GM19467 (cell line): Measurements from ENCODE around the gene SORCS1.

Experiments used
- ATAC-seq: cut with Tn5 transposase; IDR thresholded peaks from one replicate; pipeline ENCODE4 v1.9.1; 2021; ENCODE audit warnings: mild to moderate bottlenecking, moderate library complexity; ENCODE audit not compliant: unreplicated experiment

Gene SORCS1

GRCh38 chr10:107104026-107104652 is 60.4 kb downstream of the SORCS1 start:
- ATAC-seq, result no peak

DNA sequence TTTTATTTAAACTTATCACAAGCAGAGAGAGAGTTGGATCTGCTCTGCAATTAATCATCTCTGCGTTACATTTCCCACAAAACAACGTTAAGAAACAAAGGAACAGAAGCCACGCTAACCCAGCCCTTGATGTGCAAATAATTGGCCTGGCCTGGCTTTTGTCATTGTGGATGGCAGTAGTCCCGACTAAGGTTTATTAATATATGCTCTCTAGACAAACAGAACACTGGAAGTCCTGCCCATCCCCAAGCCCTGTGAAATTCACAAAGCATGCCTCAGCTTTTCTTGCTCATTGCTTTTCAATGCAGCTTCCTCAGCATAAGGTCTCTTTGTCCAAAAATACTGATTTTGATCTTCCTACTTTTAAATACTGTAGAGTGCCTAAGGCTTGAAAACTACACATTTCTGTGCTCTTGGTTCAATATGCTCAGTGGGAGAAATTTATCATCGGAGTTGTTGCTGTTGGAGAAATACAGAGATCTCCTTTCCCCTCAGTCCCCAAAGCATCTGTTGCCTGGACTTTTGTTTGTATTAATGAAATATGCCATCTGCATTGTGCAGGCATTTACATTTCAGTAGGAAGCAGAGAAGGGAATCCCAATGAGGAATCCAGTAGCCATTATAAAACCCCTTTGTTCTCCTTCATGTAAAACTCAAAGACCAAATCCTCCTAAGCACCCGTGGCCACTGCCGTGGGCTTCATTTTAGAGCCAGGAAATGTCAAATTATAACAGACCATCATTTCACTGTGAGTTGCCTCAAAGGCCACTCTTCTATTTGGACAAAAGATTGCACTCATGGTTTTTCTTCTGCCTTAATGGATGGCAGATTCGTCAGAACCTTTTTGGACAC is 61.1 kb downstream of the SORCS1 start:
- ATAC-seq, result no peak

DNA sequence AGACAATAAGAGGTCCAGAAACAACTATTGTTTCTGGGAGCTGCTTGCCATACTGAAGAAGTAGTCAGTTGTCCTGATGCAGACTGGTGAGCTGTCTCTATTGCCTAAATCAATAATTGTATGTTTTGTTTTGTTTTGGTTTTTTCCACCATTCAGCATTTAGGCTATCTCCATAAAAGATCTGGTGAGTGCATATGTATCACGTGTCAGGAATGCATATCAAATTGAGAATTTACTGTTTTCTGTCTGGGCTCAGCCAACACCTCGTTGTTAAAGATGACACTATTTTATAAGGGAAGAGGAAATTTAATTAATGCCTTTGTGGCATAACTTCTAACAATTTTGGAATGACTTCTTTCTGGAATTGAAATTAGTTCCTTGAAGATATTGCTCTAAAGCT is 66.2 kb downstream of the SORCS1 start:
- ATAC-seq, result no peak

- ATAC-seq, result no peak
These were observed 69.5 kb downstream of the SORCS1 start for GRCh38 chr10:107094824-107095522.

DNA sequence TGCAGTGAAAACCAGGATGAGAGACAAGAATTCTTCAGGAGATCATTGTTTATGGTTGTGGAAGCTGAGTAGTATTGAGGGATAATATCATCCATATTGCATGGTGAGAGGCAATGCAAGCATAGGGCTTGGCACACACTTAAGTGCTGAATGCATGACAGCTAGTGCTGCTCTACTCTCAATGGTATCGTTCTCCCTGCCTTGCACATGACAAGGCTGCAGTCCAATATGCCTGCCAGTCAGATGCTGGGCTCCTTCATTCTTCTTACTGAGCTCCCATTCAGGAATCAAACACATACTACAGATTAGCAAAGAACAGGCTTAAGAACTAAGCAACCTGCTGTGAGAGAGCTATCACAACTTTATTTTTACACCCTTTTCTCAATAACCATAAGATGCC is 72.2 kb downstream of the SORCS1 start:
- no peak for ATAC-seq

GRCh38 chr10:107091126-107091525 is 73.4 kb downstream of the SORCS1 start:
- no peak for ATAC-seq

- ATAC-seq, result no peak
These were observed 78.6 kb downstream of the SORCS1 start for GRCh38 chr10:107085665-107086525.

DNA sequence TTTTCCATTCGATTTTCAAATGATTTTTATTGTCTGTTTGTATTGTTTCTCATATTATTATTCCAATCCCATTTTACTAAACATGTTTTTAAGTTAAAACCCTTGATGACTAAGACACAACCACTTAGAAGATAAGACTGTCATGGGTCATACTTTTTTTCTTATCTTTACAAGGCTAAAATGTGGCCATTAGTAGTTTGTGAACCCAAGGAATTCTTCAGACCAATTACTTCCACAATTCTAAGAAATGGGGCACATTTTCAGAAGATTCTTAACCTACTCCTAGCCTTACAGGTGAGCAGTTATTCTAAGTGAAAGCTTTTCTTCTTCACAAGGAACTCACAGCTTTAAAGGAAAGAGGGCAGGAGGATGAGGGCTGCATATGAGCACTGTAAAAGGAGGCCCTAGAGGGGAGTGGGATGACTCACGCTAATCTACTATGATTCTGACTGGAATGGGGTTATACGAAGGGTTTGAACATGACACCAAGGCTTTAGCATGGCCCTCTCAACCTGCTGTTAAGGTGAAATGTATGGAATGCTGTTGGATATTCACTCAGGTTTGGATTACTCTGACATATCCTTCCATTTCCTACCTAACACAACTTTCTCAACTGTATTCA is 81.0 kb downstream of the SORCS1 start:
- ATAC-seq, result no peak

GRCh38 chr10:107081644-107082043 is 82.9 kb downstream of the SORCS1 start:
- ATAC-seq, result no peak

- ATAC-seq, result no peak
These were observed 89.4 kb downstream of the SORCS1 start for GRCh38 chr10:107075117-107075516.

DNA sequence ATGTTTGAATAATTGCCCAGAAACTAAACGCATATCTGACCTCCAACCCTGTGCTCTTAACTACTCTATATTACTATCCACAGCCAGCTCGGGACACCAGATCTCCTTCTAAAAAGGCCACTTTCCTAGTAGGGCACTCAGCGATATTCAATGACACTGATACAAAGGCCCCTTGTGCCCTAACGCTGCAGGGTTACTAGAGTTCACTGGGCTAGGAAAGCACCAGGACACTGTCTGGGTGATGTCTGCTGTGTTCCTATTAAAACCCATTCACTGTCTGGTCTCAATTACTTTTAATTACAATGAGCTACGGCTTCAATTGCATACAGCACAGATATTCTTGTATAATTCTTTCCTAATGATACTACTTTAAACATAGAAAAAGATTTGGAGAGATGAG is 91.7 kb downstream of the SORCS1 start:
- no peak for ATAC-seq

- ATAC-seq, result no peak
These were observed 92.5 kb downstream of the SORCS1 start for GRCh38 chr10:107072028-107072427.

DNA sequence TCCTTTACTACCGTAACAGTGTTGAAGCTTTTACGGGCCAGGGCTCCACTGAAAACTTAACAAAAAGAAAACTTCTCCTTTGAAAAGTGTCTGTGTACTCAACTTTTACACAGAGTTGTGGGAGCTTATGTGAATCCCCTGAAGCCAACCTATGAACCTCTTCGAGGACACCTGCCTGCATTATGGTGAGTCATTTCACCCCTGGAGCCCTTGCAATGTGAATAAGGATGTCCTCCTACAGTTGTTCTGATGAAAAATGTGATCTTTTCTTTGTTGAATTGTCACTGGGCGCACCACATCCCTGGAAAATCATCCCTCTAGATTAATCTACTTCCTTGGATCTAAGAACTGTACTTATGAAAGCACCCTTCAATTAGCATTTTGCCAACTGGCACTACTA is 93.2 kb downstream of the SORCS1 start:
- ATAC-seq, result no peak

DNA sequence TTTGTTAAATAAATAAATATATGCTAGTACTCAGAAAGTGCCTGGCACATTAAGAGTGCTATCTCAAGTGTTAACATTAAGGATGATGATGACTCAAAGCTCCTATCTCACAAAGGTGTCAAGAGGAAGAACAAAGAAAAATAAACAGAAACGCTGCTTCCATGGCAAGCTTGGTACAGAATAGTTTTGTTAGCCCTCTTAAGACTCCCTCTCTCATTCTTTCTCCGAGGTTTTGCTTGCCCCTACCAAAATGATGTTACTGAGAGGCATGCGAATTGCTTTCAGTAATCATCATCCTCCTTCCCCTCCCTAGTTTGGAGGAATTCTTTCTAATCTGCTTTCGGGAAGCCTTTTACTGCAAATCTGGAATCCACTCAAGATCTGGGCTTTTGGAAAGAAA is 96.7 kb downstream of the SORCS1 start:
- ATAC-seq, result no peak

- ATAC-seq, result no peak
These were observed 100.4 kb downstream of the SORCS1 start for GRCh38 chr10:107064075-107064474.

- ATAC-seq, result no peak
These were observed 104.6 kb downstream of the SORCS1 start for GRCh38 chr10:107059872-107060271.

DNA sequence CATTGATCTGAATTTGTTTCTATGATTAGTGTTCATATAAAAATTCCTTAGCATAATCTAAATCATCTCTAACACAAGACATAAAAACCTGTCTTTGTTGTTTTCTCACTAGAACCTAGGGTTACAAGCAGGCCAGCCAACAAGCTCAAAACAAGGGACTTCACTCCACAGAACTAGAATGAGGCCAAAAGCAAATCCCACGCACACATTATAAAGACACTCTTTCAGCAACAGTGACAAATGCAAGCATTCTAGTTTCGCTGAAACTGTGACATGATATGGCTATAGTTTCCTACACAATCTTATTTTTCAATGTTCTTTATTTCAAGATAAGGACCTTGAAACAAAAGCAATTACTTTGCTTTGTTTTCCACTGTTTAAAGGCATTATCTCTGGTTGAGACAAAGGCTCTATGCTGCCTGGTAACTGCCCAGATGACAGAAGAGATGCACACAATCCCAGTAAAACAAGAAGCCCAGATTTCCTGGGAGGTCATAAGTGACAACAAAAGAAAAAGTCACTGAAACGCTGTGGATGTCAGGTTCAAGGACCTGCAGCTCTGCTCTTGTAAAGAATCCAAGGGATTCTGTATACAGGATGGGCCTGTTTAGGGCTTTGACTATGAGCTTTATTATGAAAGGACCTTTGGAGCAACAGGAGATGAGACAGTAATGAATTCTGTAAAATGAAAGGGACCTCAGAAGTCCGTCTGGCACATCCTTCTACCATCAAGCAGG is 105.3 kb downstream of the SORCS1 start:
- no peak for ATAC-seq

DNA sequence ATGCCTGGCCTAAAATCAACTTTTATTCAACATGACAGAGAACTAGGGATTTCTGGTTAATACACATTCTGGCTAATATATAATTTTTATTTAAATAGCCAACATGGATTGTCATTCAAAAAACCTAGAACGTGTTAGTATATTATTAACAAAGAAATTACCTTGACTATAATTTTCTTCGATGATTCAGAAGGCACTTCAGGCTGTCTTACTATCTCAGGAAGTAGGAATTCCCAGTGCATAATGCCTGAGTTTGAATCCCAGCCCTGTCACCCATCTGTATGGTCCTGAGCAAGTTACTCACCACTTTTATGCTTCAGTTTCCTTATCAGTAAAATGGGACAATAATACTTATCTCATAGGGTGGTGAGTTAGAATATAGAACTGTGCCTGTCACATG is 106.2 kb downstream of the SORCS1 start:
- no peak for ATAC-seq

GRCh38 chr10:107056182-107056581 is 108.3 kb downstream of the SORCS1 start:
- no peak for ATAC-seq
